Right lung (tissue), 5 donors: Measurements from ENCODE around the gene RNF144B. TPM values are rescaled to one million over a fixed set of nuclear protein-coding genes. Genes with fewer than 3 reads are reported as not detected.

Experiments
- DNase-seq, 2 donors: peaks; one replicate each; pipeline ENCODE4 v3.0.0-alpha.2; 2013
- polyA plus RNA-seq, 5 donors: library from polyadenylated mRNA; unstranded; fragments of 120-200 nt; gene quantifications; one replicate each; pipeline versions ENCODE4 v1.2.1 to v1.2.3, GENCODE V29; 2013; ENCODE audit warnings: inconsistent platforms in 1 of 5, low replicate concordance in 1 of 5; ENCODE audit not compliant: insufficient read length in 5 of 5, insufficient read depth in 1 of 5

RNF144B gene
- polyA plus RNA-seq, 5 donors, result 12.0 to 21.7 (median 18.0) TPM

DNA sequence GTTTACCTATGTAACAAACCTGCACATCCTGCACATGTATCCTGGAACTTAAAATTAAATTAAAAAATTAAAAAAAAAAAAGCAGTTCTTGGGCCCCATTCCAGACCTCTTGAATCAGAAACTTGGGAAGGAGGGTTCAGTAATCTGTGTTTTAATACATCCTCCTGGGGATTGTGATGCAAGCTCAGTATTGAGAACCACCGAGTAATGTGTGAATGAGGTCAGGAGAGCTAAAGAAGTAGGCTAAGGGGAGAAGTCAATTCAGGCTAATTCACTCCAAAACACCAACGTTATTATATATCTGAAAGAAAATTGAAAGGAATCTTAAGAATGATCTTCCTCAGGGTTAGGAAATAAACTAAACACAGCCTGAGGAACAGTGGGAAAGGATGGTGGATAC is 120.4 kb downstream of the RNF144B start:
- no peak for DNase-seq

DNA sequence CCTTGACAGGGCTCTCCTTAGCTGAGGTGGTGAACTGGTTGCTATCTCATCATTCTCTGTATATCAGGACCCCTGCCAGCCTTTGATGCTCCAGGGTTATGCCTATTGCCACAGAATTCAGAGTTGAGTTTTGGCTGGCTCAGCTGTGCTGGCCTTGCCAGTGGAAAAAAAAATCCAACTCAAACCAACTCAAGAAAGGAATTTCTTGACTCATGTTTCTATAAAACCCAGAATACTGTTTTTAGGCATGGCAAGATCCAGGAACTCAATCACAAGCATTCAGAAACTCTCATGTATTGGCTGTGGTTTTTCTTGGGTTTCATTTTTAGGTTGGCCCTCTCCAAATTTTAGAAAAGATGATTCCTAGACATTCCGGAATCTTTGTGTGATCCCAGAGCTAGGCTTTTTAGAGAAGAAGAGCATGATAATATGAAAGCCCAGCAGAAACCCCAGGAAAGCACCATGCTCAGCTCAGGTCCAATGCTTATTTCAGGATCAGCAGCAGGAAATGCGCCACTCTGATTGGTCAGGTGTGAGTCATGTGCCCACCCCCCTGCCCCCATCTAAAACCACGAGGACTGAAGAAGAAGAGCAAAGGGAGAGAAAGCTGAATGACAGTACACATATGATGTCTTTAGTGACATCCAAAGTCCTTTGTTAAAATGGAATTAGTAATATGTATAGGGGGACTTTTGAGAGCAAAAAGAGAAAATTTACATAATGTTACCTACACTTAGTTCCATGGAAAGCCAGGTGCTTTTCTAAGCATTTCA is 122.9 kb downstream of the RNF144B start:
- DNase-seq, result no peak

DNA sequence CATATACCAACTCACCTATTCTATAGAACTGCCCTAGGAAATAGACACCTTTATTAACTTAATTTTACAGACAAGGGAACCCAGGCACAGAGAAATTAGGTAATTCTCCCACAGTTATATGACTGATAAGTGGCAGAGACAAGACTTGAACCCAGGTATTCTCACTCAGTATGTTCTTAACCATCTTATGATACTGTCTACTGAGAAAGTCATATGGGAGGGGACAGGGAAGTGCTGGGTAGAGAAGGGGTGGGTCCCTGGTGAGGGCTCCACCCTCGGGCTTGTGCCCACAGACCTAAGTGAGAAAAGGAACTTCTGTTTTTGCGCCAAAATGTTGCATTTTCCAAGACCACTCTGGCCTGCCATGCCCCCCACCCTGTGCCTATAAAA is 123.5 kb downstream of the RNF144B start:
- no peak for DNase-seq

GRCh38 chr6:18511211-18511610 is 124.1 kb downstream of the RNF144B start:
- no peak for DNase-seq

DNA sequence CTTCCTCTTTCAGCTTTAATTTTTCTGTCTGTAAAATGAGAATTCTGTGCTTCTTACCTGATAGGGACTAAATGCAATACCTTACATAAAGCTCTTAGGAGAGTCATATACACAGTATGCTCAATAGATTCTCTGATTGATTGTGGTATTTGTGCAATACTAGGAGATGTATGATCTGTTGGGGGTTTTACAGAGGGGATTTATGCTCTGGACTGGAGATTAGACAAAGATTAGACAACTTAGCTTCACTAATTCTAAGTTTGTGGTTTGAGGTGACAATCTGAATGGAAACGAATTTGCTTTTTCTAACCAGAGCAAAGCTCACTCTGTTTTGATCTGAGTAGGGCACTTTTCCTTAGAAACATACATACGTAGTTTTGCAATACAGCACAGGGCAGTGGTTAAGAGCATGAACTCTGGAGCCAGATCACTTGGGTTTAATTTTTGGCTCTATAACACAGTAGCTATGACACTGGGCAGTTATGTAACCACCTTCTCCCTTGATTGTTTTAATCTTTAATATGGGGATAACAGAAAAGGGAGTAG is 126.2 kb downstream of the RNF144B start:
- no peak for DNase-seq

DNA sequence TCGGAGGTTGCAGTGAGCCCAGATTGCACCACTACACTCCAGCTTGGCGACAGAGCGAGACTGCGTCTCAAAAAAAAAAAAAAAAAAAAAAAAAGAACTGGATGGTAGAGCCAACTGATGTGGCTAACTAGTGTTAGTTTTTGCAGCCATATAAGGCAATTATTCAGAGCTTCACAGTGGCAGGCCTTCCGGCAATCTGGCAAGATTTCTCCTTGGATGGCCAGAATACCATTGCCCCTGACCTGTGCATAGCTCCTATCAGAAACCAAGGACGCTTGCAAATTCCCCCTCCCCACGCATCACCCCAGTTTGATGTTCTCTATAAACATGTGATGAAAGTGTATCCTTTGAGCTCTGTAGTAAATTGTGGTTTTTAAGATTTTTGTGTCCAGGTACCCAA is 127.0 kb downstream of the RNF144B start:
- DNase-seq, result no peak

DNA sequence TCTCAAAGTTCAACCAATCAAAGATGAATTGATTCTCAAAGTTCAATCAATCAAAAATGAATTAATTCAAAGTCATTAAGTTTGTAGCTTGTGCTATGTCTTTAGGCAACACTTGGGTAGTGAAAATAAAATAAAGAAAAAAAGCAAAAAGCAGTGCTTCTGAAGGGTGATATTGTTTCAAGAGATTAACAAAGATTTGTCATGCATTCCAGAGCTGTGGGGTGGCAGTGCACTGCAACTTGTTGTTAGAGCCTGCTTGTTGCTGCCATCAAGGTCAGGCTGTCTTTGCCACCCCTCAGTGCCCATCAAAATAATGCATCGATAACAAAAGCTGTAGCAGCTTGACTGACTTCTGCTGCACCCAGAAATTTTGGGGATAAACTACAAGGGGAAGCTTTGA is 128.6 kb downstream of the RNF144B start:
- DNase-seq, result no peak

Other genes with a start within 250 kb of the RNF144B start
- 10 to 100 TPM; 13.7 to 16.0 (median 15.5) TPM for gene TPMT, start 232.3 kb upstream of the RNF144B start, polyA plus RNA-seq
- 10 to 100 TPM; 19.5 to 25.0 (median 22.3) TPM for gene KDM1B, start 231.9 kb upstream of the RNF144B start, polyA plus RNA-seq
- 100 to 1,000 TPM; 123 to 226 (median 192) TPM for gene DEK, start 122.8 kb upstream of the RNF144B start, polyA plus RNA-seq